ENCODE results near the gene PCBD2. TPM values are rescaled to one million over a fixed set of nuclear protein-coding genes. Genes with fewer than 3 reads are reported as not detected.

PCBD2 gene
- total and polyA plus RNA-seq, 2 of the 8 experiments (the other 6 are each of a cell fraction or from before 2014, with no cell fraction given): 4.8 to 10.3 TPM

DNA sequence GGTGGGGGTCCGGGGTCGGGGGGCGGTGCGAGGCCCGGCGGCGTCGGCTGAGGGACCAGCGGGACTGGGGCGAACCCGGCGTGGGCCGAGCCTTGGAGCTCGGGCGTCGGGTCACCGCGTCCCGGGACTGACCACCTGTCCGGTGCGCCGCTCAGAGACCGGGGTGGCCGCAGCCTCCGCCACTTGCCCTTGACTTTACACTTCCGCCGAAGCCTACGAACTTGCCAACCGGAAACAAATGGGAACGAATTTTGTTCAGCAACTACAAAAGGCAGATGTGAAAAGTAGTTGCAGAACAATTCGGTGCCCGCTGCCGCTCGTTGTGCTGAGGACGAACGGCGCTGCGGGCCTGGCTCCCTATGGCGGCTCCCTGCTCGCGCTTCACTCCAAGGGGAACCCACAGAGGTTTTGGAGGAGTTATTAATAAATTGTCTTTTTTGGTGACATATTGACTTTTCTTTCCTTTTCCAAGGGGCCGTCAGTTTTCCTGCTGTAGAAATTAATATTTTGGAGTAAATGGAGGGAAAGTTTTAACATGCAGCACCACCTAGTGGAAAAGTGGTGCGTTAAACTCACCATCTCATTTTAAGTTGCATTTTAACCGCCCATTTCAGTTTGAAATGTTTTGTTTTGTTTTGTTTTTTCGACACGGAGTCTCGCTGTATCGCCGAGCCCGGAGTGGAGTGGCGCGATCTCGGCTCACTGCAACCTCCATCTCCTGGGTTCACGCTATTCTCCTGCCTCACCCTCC is 490 bp downstream of the PCBD2 start (continued):
- TF ChIP-seq KDM4A (IDR thresholded peaks at IDR 0.05; ENCODE audit: low read depth, low read length, severe bottlenecking): peak; percentile 56
- no peak for TF ChIP-seq SUZ12 (IDR thresholded peaks at IDR 0.05; ENCODE audit: low read length)
- no peak for TF ChIP-seq CHD2 (IDR thresholded peaks at IDR 0.05; ENCODE audit: low read length)
- no peak for TF ChIP-seq CHD7 (IDR thresholded peaks at IDR 0.05; ENCODE audit: insufficient replicate concordance, low read length)
- no peak for TF ChIP-seq TBP (IDR thresholded peaks at IDR 0.05; ENCODE audit: low read depth, low read length)
- TF ChIP-seq EGR1 (IDR thresholded peaks at IDR 0.05; ENCODE audit: borderline replicate concordance, low read depth, low read length): no peak
- TF ChIP-seq POU5F1 (IDR thresholded peaks at IDR 0.05; ENCODE audit: low read depth, low read length): no peak
